NB4 (cell line): ENCODE results near the gene NELL1.

ENCODE experiments used
- CTCF ChIP-seq: IDR thresholded peaks from one replicate; pipeline ENCODE4 v1.5.1; 2012; ENCODE audit warnings: low read depth, low read length
- MYC ChIP-seq: IDR thresholded peaks from 2 replicates; pipeline ENCODE4 v1.6.1; 2011; ENCODE audit warnings: low read depth, low read length
- POLR2A ChIP-seq: IDR thresholded peaks from 2 replicates; pipeline ENCODE4 v1.6.1; 2011; ENCODE audit warnings: mild to moderate bottlenecking; ENCODE audit not compliant: insufficient read length; ENCODE audit errors: extremely low read depth

GRCh38 chr11:20627026-20627425 lies 42.4 kb upstream of the NELL1 start:
- TF ChIP-seq CTCF (no peak), POLR2A (no peak), MYC (no peak)
